B cell (primary cell): ENCODE measurements around the gene XXYLT1. TPM values are rescaled to one million over a fixed set of nuclear protein-coding genes. Genes with fewer than 3 reads are reported as not detected.

ENCODE experiments used
- ATAC-seq: fragments of 200-7000 bp; cut with Tn5 transposase; one replicate; pipeline ENCODE4 v1.10.0; 2021; ENCODE audit warnings: low read depth, mild to moderate bottlenecking, moderate number of reproducible peaks, moderate library complexity
- CTCF ChIA-PET: fragments of 350-600 bp; sonication (Branson Sonifier 250); formaldehyde crosslinking; loops from one replicate; lab custom pipeline; 2021; ENCODE audit warnings: antibody characterized with exemption, inconsistent platforms; lab: Charles Lee
- POLR2A ChIA-PET: fragments of 350-600 bp; sonication (Branson Sonifier 250); formaldehyde crosslinking; loops from one replicate; lab custom pipeline; 2021; ENCODE audit warnings: antibody characterized with exemption; lab: Charles Lee
- DNase-seq: peaks from one replicate; pipeline ENCODE4 v3.0.0; 2013
- H2AFZ ChIP-seq: 2 replicates; pipeline ENCODE4 v1.6.1; 2012; ENCODE audit warnings: mild to moderate bottlenecking, low read depth, low read length; ENCODE audit not compliant: insufficient read depth, poor library complexity, severe bottlenecking
- H3K27ac ChIP-seq, 2 donors: 1 replicate in 1 of 2; 2 replicates in 1 of 2; pipeline ENCODE4 v1.5.1; 2012 to 2013; ENCODE audit warnings: low read length in 2 of 2, mild to moderate bottlenecking in 2 of 2, moderate library complexity in 1 of 2
- H3K27me3 ChIP-seq, 4 experiments: fragments of 200-600 bp in 1 of 4; sonication (generic) in 1 of 4; replicated peaks in 1 of 4; 1 replicate in 2 of 4; 2 replicates in 2 of 4; pipeline versions ENCODE4 v1.6.1 to v1.7.0; 2013 to 2016; ENCODE audit warnings: low read length in 3 of 4, mild to moderate bottlenecking in 2 of 4, mixed read lengths in 1 of 4, moderate library complexity in 1 of 4; ENCODE audit not compliant: insufficient read depth in 4 of 4, control insufficient read depth in 3 of 4; ENCODE audit errors: control extremely low read depth in 1 of 4
- H3K36me3 ChIP-seq, 2 experiments: replicated peaks in 1 of 2; 1 replicate in 1 of 2; 2 replicates in 1 of 2; pipeline versions ENCODE4 v1.6.1 to v1.7.1; 2013; ENCODE audit warnings: low read length in 1 of 2; ENCODE audit not compliant: insufficient read depth in 2 of 2, control insufficient read depth in 1 of 2; ENCODE audit errors: control extremely low read depth in 1 of 2, extremely low read depth in 1 of 2
- H3K4me1 ChIP-seq, 2 donors: fragments of 200-600 bp in 1 of 2; sonication (generic) in 1 of 2; 1 replicate in 1 of 2; 2 replicates in 1 of 2; pipeline versions ENCODE4 v1.5.1 to v1.6.1; 2013 to 2017; ENCODE audit warnings: low read length in 2 of 2; ENCODE audit not compliant: control insufficient read depth in 2 of 2, insufficient read depth in 2 of 2
- H3K4me2 ChIP-seq: replicated peaks from 2 replicates; pipeline ENCODE3; 2012; ENCODE audit warnings: mild to moderate bottlenecking, low read depth, low read length; ENCODE audit not compliant: poor library complexity, severe bottlenecking
- H3K4me3 ChIP-seq, 5 experiments: fragments of 200-600 bp in 1 of 5; sonication (generic) in 1 of 5; 1 replicate in 3 of 5; 2 replicates in 2 of 5; pipeline versions ENCODE4 v1.5.1 to v1.7.0; 2011 to 2016; ENCODE audit warnings: low read length in 4 of 5, mild to moderate bottlenecking in 4 of 5, low read depth in 2 of 5, control low read depth in 1 of 5, moderate library complexity in 1 of 5; ENCODE audit not compliant: insufficient read depth in 1 of 5; ENCODE audit errors: control extremely low read depth in 1 of 5, extremely low read depth in 1 of 5
- H3K79me2 ChIP-seq: fragments of 200-600 bp; sonication (generic); one replicate; pipeline ENCODE4 v1.6.0; 2016; ENCODE audit warnings: low read length; ENCODE audit not compliant: control insufficient read depth, insufficient read depth
- H3K9ac ChIP-seq: fragments of 200-600 bp; sonication (generic); 2 replicates; pipeline ENCODE4 v1.6.1; 2017; ENCODE audit warnings: mild to moderate bottlenecking, low read length, moderate library complexity
- H3K9me3 ChIP-seq, 3 donors: one replicate each; pipeline versions ENCODE4 v1.6.1 to v1.7.1; 2013; ENCODE audit warnings: low read length in 2 of 3; ENCODE audit not compliant: control insufficient read depth in 2 of 3, insufficient read depth in 1 of 3; ENCODE audit errors: control extremely low read depth in 1 of 3
- H4K20me1 ChIP-seq: 2 replicates; pipeline ENCODE4 v1.6.0; 2012; ENCODE audit warnings: mild to moderate bottlenecking, low read length; ENCODE audit not compliant: insufficient read depth, control insufficient read depth, poor library complexity, severe bottlenecking
- H3K27ac Mint-ChIP-seq: one replicate; pipeline ENCODE4 v1.8.0; 2021; ENCODE audit warnings: mixed read lengths
- H3K27me3 Mint-ChIP-seq: one replicate; pipeline ENCODE4 v1.8.0; 2021; ENCODE audit warnings: mixed read lengths
- H3K4me1 Mint-ChIP-seq: one replicate; pipeline ENCODE4 v1.8.0; 2021; ENCODE audit warnings: mixed read lengths
- H3K4me3 Mint-ChIP-seq: one replicate; pipeline ENCODE4 v1.8.0; 2021; ENCODE audit warnings: mixed read lengths
- H3K9me3 Mint-ChIP-seq: one replicate; pipeline ENCODE4 v1.8.0; 2022; ENCODE audit warnings: mixed read lengths; ENCODE audit not compliant: insufficient read depth
- EZH2 ChIP-seq: IDR thresholded peaks from 2 replicates; pipeline ENCODE4 v1.6.1; 2012; ENCODE audit warnings: borderline replicate concordance, low read depth, mild to moderate bottlenecking, moderate library complexity, low read length; ENCODE audit not compliant: insufficient read depth, poor library complexity, severe bottlenecking
- WGBS: methylation state at CpG from one replicate; pipeline ENCODE4 v1.1.5; 2013; ENCODE audit warnings: missing lambda C conversion rate; ENCODE audit not compliant: insufficient coverage; 5-methylcytosine and 5-hydroxymethylcytosine counted together
- intact Hi-C: fragments of 100-400 bp; cut with micrococcal nuclease; formaldehyde crosslinking; loops from one replicate; pipeline ENCODE4 v1.10.0; 2022
- polyA plus RNA-seq: library from polyadenylated mRNA; depleted of rRNA; stranded (reverse); fragments of >200 nt; gene quantifications from 2 replicates; pipeline ENCODE4 v1.2.3, GENCODE V29; 2012
- total RNA-seq, 2 donors: library from RNA; stranded (reverse); fragments of 120-200 nt in 1 of 2; gene quantifications; 1 replicate in 1 of 2; 2 replicates in 1 of 2; pipeline versions ENCODE4 v1.2.3 to v1.2.4, GENCODE V29; 2013 to 2022
- TF ChIP-seq, protein P1 (sequence below): fragments of 200-600 bp; IDR thresholded peaks from one replicate; pipeline ENCODE4 v1.8.0; 2022; ENCODE audit warnings: antibody characterized with exemption, mild to moderate bottlenecking

XXYLT1 gene
- total and polyA plus RNA-seq, 2 donors (not counting 1 experiment from before 2014, with no cell fraction given): 2.6 to 11.2 TPM

DNA sequence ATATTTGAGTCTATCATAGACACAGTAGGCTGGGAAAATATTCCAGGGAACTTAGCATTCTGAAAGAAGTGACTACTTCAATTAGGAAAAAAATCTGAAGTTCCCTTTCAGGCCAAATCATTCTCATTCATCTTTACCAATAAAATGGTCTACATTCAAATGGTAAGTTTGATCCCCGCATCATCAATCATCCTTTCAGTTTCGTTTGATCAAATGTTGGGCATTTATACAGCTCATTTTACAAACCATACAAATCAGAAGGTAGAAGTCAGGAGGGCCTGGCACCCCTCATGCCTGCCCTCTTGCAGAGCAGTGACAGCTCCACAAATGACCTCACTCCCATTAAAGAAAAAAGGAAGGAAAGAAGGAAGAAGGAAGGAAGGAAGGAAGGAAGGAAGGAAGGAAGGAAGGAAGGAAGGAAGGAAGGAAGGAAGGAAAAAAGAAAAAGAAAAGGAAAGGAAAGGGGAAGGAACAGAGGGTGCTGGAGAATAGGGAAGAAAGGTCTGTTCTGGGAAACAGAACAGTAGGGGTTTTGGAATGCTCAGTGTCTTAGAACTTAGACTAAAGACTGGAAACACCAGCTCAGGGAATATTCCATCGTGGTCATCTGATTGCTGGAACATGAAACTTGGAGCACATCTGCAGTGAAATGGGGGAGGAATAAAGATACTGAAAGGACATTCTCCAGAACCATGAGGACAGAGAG lies 86.1 kb downstream of the XXYLT1 start:
- H3K27ac Mint-ChIP-seq: no peak overlapping the region
- H3K4me2 ChIP-seq: no peak overlapping the region
- ChIA-PET CTCF (interaction anchor here (0.7 kb wide), 2 partner anchors 26 to 335 kb away, joined by 3 to 4 read pairs; no protein-coding TSS in a partner anchor), POLR2A (interaction anchor here (0.7 kb wide), 1 partner anchor 21 kb away, joined by 7 read pairs; no protein-coding TSS in a partner anchor)
- no peak overlapping the region for H3K4me3 ChIP-seq
- H3K27ac ChIP-seq: no peak overlapping the region
- DNase-seq (no peak), ATAC-seq (no peak)
- H3K27me3 ChIP-seq: no peaks in the 10 kb centered on the region
- H3K9me3 ChIP-seq: no peaks in the 10 kb centered on the region
- 100% methylated on average over 3 of the region's 3 CpGs for WGBS
- H2AFZ ChIP-seq: no peak overlapping the region
- H3K9ac ChIP-seq: no peak overlapping the region
- no peaks in the 10 kb centered on the region for H3K9me3 Mint-ChIP-seq
- peaks cover 23% of the 10 kb centered on the region for H3K4me1 Mint-ChIP-seq
- H3K4me1 ChIP-seq: peaks cover 6 to 18% of the 10 kb centered on the region in 2 donors
- no peaks in the 10 kb centered on the region for H3K27me3 Mint-ChIP-seq
- no peak overlapping the region for H3K4me3 Mint-ChIP-seq
- TF ChIP-seq, protein P1, sequence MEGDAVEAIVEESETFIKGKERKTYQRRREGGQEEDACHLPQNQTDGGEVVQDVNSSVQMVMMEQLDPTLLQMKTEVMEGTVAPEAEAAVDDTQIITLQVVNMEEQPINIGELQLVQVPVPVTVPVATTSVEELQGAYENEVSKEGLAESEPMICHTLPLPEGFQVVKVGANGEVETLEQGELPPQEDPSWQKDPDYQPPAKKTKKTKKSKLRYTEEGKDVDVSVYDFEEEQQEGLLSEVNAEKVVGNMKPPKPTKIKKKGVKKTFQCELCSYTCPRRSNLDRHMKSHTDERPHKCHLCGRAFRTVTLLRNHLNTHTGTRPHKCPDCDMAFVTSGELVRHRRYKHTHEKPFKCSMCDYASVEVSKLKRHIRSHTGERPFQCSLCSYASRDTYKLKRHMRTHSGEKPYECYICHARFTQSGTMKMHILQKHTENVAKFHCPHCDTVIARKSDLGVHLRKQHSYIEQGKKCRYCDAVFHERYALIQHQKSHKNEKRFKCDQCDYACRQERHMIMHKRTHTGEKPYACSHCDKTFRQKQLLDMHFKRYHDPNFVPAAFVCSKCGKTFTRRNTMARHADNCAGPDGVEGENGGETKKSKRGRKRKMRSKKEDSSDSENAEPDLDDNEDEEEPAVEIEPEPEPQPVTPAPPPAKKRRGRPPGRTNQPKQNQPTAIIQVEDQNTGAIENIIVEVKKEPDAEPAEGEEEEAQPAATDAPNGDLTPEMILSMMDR: no peak
- no peak for TF ChIP-seq EZH2
- intact Hi-C loops: loop anchor here (5.0 kb wide), 1 partner anchor 33 kb away; no protein-coding TSS in a partner anchor
- H4K20me1 ChIP-seq: no peaks in the 10 kb centered on the region
- no peaks in the 10 kb centered on the region for H3K36me3 ChIP-seq
- H3K79me2 ChIP-seq: no peaks in the 10 kb centered on the region

DNA sequence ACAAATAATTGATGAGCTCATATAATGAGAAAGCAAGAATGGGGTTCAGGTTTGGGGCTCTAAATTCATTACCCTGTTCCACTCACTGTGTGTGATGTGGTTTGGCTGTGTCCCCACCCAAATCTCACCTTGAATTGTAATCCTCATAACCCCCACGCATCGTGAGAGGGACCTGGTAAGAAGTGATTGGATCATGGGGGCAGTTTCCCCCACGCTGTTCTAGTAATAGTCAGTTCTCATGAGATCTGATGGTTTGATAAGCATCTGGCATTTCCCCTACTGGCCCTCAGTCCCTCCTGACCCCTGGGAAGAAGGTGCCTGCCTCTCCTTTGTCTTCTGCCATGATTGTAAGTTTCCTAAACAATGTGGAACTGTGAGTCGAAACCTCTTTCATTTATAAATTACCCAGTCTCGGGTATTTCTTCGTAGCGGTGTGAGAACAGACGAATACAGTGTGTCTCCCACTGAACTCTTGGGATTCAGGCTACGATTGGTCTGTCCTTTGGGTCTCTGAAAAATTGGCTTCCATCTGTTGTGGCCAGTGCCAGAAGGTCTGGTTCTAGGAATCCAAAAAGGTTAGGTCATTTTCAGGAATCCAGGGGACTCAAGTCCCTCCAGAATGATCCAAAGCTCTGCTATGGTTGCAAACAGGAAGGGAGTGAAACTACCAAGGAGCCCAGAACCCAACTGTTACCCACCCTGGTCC lies 87.7 kb downstream of the XXYLT1 start:
- no peaks in the 10 kb centered on the region for H3K9me3 ChIP-seq
- H3K79me2 ChIP-seq: no peaks in the 10 kb centered on the region
- TF ChIP-seq, protein P1: no peak
- no peak for TF ChIP-seq EZH2
- ChIA-PET CTCF (no interaction called here), POLR2A (no interaction called here)
- H3K9ac ChIP-seq: no peak overlapping the region
- no peak overlapping the region for H3K27ac ChIP-seq
- H3K4me3 ChIP-seq: no peak overlapping the region
- no peaks in the 10 kb centered on the region for H3K36me3 ChIP-seq
- H3K4me2 ChIP-seq: no peak overlapping the region
- Mint-ChIP-seq H3K27me3 (no peaks in the 10 kb centered on the region), H3K9me3 (no peaks in the 10 kb centered on the region), H3K27ac (no peak overlapping the region), H3K4me3 (no peak overlapping the region), H3K4me1 (peaks cover 23% of the 10 kb centered on the region)
- intact Hi-C loops: no loop called here
- DNase-seq: no peak
- H3K27me3 ChIP-seq: no peaks in the 10 kb centered on the region
- no peak for ATAC-seq
- peaks cover 6 to 18% of the 10 kb centered on the region in 2 donors for H3K4me1 ChIP-seq
- no peaks in the 10 kb centered on the region for H4K20me1 ChIP-seq
- 99% methylated on average over 6 of the region's 9 CpGs for WGBS
- no peak overlapping the region for H2AFZ ChIP-seq
